HFFc6 (cell line): ENCODE measurements around the gene PLCL2. TPM values are rescaled to one million over a fixed set of nuclear protein-coding genes. Genes with fewer than 3 reads are reported as not detected.

Experiments
- DNase-seq: peaks from one replicate; pipeline ENCODE4 v3.0.0-alpha.2; 2018
- H3K27ac Mint-ChIP-seq: 2 replicates; pipeline ENCODE4 v1.8.0; 2020; ENCODE audit warnings: mild to moderate bottlenecking, mixed read lengths
- H3K27me3 Mint-ChIP-seq: 2 replicates; pipeline ENCODE4 v1.8.0; 2021; ENCODE audit warnings: mild to moderate bottlenecking, moderate library complexity, mixed read lengths; ENCODE audit not compliant: insufficient read depth
- H3K36me3 Mint-ChIP-seq: 2 replicates; pipeline ENCODE4 v1.8.0; 2021; ENCODE audit warnings: low read depth, mixed read lengths
- H3K4me1 Mint-ChIP-seq: 2 replicates; pipeline ENCODE4 v1.8.0; 2020; ENCODE audit warnings: low read depth, mixed read lengths
- H3K4me3 Mint-ChIP-seq: 2 replicates; pipeline ENCODE4 v1.8.0; 2020; ENCODE audit warnings: mild to moderate bottlenecking, moderate library complexity, mixed read lengths
- H3K9me3 Mint-ChIP-seq: 2 replicates; pipeline ENCODE4 v1.8.0; 2020; ENCODE audit warnings: mild to moderate bottlenecking, mixed read lengths
- CTCF ChIP-seq: fragments of 200-600 bp; sonication (generic); IDR thresholded peaks from 2 replicates; pipeline ENCODE4 v1.5.0; 2021; ENCODE audit warnings: antibody characterized with exemption, mild to moderate bottlenecking
- total RNA-seq, 6 experiments: library from RNA; stranded (reverse); fragmentation: NEBNext Ultra II Directional; extraction: Animal tissue kit (Norgen Biotek cat#: 25700); gene quantifications; 2 replicates in 1 of 6; 3 replicates in 5 of 6; pipeline ENCODE4 v1.2.3, GENCODE V29; 2021

The PLCL2 gene
- total RNA-seq, 6 experiments from 2014 or later: 3.9 to 6.4 (median 5.7) TPM

- TF ChIP-seq CTCF: no peak
- Mint-ChIP-seq H3K27me3 (peaks cover 5% of the 10 kb centered on the region; the same call in 1 of the 2 replicates), H3K4me3 (peak overlapping the region; percentile 83), H3K9me3 (no peaks in the 10 kb centered on the region), H3K27ac (peak overlapping the region; percentile 92), H3K4me1 (peaks cover 51% of the 10 kb centered on the region), H3K36me3 (no peaks in the 10 kb centered on the region)
- no peak for DNase-seq
These were observed 1.1 kb upstream of the PLCL2 start for GRCh38 chr3:16883723-16884083.

- Mint-ChIP-seq H3K36me3 (no peaks in the 10 kb centered on the region), H3K4me1 (peaks cover 56% of the 10 kb centered on the region), H3K27ac (peak overlapping the region; percentile 92), H3K9me3 (no peaks in the 10 kb centered on the region), H3K4me3 (peak overlapping the region; percentile 92), H3K27me3 (peaks cover 3% of the 10 kb centered on the region; the same call in 1 of the 2 replicates)
- DNase-seq: no peak
- peak; percentile 77 for TF ChIP-seq CTCF
These were observed 539 bp upstream of the PLCL2 start for GRCh38 chr3:16884084-16884747.

GRCh38 chr3:16885593-16886302 is 993 bp downstream of the PLCL2 start:
- Mint-ChIP-seq H3K4me1 (peaks cover 68% of the 10 kb centered on the region), H3K9me3 (no peaks in the 10 kb centered on the region), H3K27ac (peak overlapping the region; percentile 83), H3K36me3 (no peaks in the 10 kb centered on the region), H3K4me3 (peak overlapping the region; percentile 97), H3K27me3 (peaks cover 3% of the 10 kb centered on the region)
- no peak for DNase-seq
- no peak for TF ChIP-seq CTCF

GRCh38 chr3:16886303-16886683 is 1.5 kb downstream of the PLCL2 start:
- Mint-ChIP-seq H3K4me1 (peaks cover 70% of the 10 kb centered on the region), H3K9me3 (no peaks in the 10 kb centered on the region), H3K27me3 (peaks cover 3% of the 10 kb centered on the region), H3K4me3 (peak overlapping the region; percentile 97), H3K36me3 (no peaks in the 10 kb centered on the region), H3K27ac (peak overlapping the region; percentile 83)
- no peak for TF ChIP-seq CTCF
- no peak for DNase-seq

- no peaks in the 10 kb centered on the region for H3K36me3 Mint-ChIP-seq
- no peak overlapping the region for H3K27ac Mint-ChIP-seq
- DNase-seq: no peak
- H3K4me3 Mint-ChIP-seq: peak overlapping the region; percentile 97
- H3K9me3 Mint-ChIP-seq: no peaks in the 10 kb centered on the region
- H3K27me3 Mint-ChIP-seq: peaks cover 2% of the 10 kb centered on the region
- H3K4me1 Mint-ChIP-seq: peaks cover 70% of the 10 kb centered on the region
- no peak for TF ChIP-seq CTCF
These were observed 2.4 kb downstream of the PLCL2 start for GRCh38 chr3:16887130-16887529.
